ENCODE data around the gene PHLDA3.

PHLDA3 gene

DNA sequence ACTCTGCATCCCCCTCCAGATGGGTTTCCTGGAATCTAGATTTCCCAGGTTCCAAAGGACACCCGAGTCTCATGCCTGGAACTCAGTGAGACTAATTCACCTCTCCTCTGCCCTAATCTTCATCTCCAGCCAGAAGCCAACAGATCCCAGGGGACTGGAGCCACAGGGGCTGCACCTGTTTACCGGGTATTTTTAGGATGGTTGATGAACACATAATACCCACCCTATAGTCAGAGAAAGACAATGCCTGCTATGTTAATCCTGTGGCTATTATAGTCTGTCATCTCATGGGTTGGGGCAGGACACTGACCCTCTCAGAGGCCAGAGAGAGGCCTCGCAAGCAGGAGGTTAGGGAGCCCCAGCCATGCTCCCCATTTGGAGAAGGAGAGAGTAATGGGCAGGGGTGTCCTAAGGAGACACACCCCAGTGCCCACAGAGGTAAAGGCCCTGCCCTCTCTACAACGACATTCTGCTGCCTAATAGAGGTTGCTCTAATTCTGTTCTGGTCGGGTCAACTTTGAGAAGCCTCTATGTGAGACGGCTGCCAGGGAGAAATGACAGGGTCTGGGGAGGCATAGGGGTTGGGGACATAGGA, 46.5 kb downstream of the PHLDA3 start:
- in situ Hi-C loops (cut with HindIII; ENCODE audit: low pct_ligation_motif_present, low sequenced_read_pairs), result no loop called here
- Histone ChIP-seq H3K4me3 (ENCODE audit: low read depth, low read length) (no peak overlapping the region), H3K36me3 (replicated peaks) (no peaks in the 10 kb centered on the region), H3K27me3 (replicated peaks) (no peaks in the 10 kb centered on the region), H3K27ac (no peak overlapping the region)
- TF ChIP-seq, protein P1, sequence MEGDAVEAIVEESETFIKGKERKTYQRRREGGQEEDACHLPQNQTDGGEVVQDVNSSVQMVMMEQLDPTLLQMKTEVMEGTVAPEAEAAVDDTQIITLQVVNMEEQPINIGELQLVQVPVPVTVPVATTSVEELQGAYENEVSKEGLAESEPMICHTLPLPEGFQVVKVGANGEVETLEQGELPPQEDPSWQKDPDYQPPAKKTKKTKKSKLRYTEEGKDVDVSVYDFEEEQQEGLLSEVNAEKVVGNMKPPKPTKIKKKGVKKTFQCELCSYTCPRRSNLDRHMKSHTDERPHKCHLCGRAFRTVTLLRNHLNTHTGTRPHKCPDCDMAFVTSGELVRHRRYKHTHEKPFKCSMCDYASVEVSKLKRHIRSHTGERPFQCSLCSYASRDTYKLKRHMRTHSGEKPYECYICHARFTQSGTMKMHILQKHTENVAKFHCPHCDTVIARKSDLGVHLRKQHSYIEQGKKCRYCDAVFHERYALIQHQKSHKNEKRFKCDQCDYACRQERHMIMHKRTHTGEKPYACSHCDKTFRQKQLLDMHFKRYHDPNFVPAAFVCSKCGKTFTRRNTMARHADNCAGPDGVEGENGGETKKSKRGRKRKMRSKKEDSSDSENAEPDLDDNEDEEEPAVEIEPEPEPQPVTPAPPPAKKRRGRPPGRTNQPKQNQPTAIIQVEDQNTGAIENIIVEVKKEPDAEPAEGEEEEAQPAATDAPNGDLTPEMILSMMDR (IDR thresholded peaks at IDR 0.05; ENCODE audit: low read depth, low read length, missing control alignments), result no peak
- no peak for DNase-seq

GRCh38 chr1:201422026-201422425, 47.0 kb downstream of the PHLDA3 start:
- in situ Hi-C loops (cut with HindIII; ENCODE audit: low pct_ligation_motif_present, low sequenced_read_pairs), result no loop called here
- no peak overlapping the region for H3K27ac ChIP-seq
- TF ChIP-seq, protein P1 (IDR thresholded peaks at IDR 0.05; ENCODE audit: low read depth, low read length, missing control alignments), result no peak
- no peak overlapping the region for H3K4me3 ChIP-seq (ENCODE audit: low read depth, low read length)
- DNase-seq, result no peak
- no peaks in the 10 kb centered on the region for H3K36me3 ChIP-seq (replicated peaks)
- peaks cover 3% of the 10 kb centered on the region for H3K27me3 ChIP-seq (replicated peaks)

DNA sequence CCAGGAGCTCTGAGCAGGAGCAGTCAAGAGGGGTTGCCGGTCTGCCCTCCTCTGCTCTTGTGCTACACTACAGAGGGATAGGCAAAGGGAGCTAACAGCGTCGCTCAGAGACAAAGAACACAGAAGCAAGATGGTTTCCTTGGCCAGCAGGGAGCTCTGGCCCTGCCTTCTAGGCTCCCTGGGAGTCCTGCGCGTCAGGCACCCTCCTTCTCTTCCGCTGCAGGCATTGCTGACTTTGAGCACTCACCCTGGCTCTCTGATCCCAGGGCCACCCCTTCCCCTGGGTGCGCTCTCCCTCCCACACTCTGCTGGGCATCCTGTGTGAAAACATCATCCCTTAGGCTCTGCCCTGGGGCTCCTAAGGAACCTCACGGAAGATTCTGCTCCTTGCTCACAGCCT, 47.9 kb downstream of the PHLDA3 start:
- in situ Hi-C loops (cut with HindIII; ENCODE audit: low pct_ligation_motif_present, low sequenced_read_pairs), result no loop called here
- Histone ChIP-seq H3K4me3 (ENCODE audit: low read depth, low read length) (no peak overlapping the region), H3K27me3 (replicated peaks) (peaks cover 9% of the 10 kb centered on the region), H3K27ac (no peak overlapping the region), H3K36me3 (replicated peaks) (no peaks in the 10 kb centered on the region)
- TF ChIP-seq, protein P1 (IDR thresholded peaks at IDR 0.05; ENCODE audit: low read depth, low read length, missing control alignments), result no peak
- DNase-seq, result no peak

DNA sequence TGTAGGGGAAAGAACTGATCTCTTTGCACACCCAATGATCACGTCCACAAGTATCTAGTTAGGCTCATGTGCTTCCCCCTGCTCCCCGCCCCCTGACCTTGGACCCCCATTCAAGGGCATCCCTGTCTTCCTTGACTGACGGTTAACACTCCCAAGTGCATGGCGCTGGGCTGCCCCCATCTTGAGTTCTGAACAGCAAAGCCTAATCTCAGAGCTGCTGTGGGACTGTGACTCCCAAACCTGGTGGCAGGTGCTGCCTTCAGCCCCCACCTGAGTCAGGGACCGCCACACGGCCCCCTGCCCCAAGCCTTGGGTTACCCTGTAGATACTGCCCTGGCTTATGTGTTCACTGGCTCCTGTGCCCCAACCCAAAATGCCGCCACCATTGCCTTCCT, 48.4 kb downstream of the PHLDA3 start:
- DNase-seq, result no peak
- Histone ChIP-seq H3K27ac (no peak overlapping the region), H3K4me3 (ENCODE audit: low read depth, low read length) (no peak overlapping the region), H3K36me3 (replicated peaks) (no peaks in the 10 kb centered on the region), H3K27me3 (replicated peaks) (peaks cover 9% of the 10 kb centered on the region)
- in situ Hi-C loops (cut with HindIII; ENCODE audit: low pct_ligation_motif_present, low sequenced_read_pairs), result no loop called here
- TF ChIP-seq, protein P1 (IDR thresholded peaks at IDR 0.05; ENCODE audit: low read depth, low read length, missing control alignments), result no peak

DNA sequence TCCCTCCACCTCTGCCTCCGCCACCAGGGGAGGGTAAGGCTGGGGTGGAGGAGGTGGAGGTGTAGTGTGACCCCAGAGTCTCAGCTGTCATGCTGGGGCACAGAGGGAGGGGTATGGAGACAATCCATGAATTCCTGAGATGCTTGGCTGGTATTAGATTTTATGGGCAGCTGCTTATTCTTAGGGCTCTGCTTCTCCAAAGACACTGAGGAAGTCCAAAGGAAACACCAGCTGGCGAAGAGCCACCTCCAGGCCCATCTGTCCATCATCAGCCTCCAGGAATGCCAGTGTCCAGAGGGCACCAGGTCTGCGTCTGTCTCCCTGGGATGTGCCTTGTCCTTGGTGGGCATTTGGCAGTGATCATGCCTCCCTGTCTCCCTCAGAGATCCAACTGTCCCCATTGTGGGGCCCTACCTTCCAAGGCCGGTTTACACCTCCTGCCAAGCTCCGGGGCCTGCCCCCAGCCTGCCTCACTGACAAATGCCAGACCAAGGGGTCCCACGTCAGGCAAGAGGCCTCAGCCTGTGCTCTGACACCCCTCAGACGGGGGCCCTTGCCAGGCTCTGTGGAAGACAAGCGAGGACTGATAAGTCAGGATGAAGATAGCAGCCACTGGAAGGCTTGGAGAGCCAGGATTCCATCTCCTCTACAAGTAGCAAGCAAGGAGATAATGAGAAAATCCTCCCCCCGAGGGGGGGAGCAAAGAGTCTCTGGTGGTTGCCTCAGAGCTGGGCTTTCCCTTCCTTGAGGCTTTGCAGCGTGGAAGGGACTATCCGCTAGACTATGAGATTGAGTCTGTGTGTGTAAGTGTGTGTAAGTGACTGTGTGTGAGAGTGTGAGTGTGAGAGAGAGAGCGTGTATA, 49.0 kb downstream of the PHLDA3 start:
- no peak for DNase-seq
- no peak overlapping the region for H3K27ac ChIP-seq
- in situ Hi-C loops (cut with HindIII; ENCODE audit: low pct_ligation_motif_present, low sequenced_read_pairs), result no loop called here
- H3K27me3 ChIP-seq (replicated peaks), result peaks cover 9% of the 10 kb centered on the region
- H3K36me3 ChIP-seq (replicated peaks), result no peaks in the 10 kb centered on the region
- TF ChIP-seq, protein P1 (IDR thresholded peaks at IDR 0.05; ENCODE audit: low read depth, low read length, missing control alignments), result no peak
- H3K4me3 ChIP-seq (ENCODE audit: low read depth, low read length), result no peak overlapping the region
